Measurements from ENCODE around the gene BHMT. TPM values are rescaled to one million over a fixed set of nuclear protein-coding genes. Genes with fewer than 3 reads are reported as not detected.

Gene BHMT

Small RNAs within 50 kb of the gene (small RNA-seq; reads per million reads assigned to genes)
- not detected for gene RNY3P1 (ENCODE audit: insufficient read depth)
